ENCODE data around the gene RNF215. TPM values are rescaled to one million over a fixed set of nuclear protein-coding genes. Genes with fewer than 3 reads are reported as not detected.
A peak's percentile ranks its signal among the peaks of the same experiment; 100 is the strongest.

RNF215 gene
- total RNA-seq, result 6.5 TPM

DNA sequence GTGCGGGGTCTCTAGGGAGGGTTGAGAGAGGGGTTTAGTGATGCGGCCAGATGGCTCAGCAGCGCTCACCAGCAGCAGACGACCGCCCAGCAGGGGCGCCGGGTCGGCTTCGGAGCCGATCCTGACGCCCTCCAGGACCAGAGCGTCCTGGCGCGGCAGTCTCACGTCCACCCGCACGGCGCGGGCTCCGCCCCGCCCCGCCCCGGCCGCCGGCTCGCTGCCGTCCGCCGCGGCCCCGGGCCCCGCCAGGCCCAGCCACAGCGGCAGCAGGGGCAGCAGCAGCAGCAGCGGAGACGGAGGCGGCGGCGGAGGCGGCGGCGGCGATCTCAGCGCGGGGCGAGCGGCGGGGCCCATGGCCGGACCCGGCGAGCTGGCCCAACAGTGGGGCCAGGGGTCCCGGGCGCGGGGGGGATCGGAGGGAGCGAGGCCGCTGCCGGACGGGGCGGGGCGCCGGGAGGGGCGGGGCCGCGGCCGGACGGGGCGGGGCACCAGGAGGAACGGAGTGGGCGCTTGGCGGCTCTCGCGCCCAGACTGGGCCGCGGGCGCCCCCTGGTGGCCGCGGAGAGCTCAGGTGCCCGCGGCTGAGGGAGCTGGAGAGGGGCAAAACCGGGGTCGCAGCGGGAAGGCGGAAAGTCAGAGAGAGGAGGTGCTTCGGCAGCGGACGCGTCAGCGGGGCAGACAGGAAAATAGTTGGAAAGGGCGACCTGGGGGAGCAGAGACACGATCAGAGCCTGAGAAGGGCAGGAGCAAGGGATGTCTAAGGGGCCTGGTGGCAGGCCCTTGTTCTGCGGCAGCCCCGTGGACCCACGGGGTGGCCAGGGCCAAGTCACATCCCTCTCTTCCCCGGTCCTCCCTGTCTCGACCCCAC lies at the start of gene RNF215:
Gene RNF215, minus strand, starts transcription at position 452 of the 868 bp plus-strand sequence. Its CDS starts 98 bp downstream, at position 354.
- DNase-seq, result peak; percentile 42

DNA sequence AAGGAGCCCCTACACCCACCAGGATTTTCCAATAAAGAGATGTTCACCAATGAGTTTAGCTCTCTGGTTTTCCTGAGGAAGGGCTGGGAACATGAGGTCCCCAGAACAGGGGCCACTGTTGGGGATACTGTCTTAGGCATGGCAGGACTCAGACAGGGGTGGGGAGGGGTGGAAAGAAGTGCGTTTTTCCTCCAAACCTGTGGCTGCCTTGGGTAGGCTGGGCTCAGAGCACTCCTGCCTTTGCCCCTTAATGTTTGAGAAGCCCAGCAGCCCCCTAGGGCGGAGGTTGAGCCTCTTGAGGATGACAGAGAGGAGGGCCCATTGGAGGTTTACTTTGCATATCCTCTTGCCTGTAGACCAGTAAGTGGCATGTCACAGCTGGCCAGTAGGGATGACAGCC lies 49.0 kb upstream of the RNF215 start:
- no peak for DNase-seq

- no peak for DNase-seq
Observed at GRCh38 chr22:30435674-30436126, 48.5 kb upstream of the RNF215 start.

- no peak for DNase-seq
Observed at GRCh38 chr22:30434843-30435242, 47.6 kb upstream of the RNF215 start.

- no peak for DNase-seq
Observed at GRCh38 chr22:30433773-30434172, 46.6 kb upstream of the RNF215 start.

- DNase-seq, result no peak
Observed at GRCh38 chr22:30433227-30433626, 46.0 kb upstream of the RNF215 start.

GRCh38 chr22:30432520-30432919 lies 45.3 kb upstream of the RNF215 start:
- no peak for DNase-seq

GRCh38 chr22:30432096-30432495 lies 44.9 kb upstream of the RNF215 start:
- no peak for DNase-seq

- DNase-seq, result no peak
Observed at GRCh38 chr22:30430933-30431332, 43.7 kb upstream of the RNF215 start.

DNA sequence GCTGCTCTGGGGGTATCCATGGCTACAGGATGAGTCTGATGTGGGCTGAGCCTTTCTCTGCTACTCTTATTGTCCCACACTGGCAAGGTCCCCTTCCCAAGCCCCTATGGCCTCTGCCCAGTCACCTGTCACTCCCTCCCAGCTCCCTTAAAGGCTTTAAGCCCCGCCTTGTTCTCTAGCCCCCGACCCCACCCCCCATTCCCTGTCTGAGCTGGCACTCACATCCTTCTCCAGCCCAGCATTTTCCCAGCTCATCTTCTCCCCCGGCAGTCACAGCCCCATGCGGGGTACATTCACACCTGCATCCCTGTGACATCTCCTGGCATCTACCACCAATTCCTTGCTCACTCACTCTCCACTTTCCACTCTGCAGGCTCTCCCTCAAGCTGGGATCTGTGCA lies 42.7 kb upstream of the RNF215 start:
- no peak for DNase-seq

DNA sequence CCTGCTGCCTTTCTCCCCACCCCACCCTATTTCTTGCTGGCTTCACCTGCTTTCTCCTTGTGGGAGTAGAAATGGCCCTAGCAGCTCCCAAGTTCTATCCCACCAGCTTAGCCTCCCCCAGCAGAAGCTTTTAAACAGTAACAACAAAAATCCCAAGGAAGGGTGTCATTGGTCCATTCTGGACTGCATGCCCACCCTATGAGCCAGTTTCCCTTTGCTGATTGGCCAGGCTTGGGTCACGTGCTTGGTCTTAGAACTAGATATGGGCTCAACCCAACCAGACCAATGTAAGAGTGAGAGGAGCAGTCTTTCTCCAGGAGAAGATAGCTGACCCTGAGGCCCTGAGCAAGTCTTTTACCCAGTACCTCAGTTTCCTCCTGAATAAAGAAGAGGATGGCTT lies 40.7 kb upstream of the RNF215 start:
- DNase-seq, result no peak

GRCh38 chr22:30426388-30427353 lies 39.5 kb upstream of the RNF215 start:
- peak; percentile 47 for DNase-seq

- no peak for DNase-seq
Observed at GRCh38 chr22:30425616-30426387, 38.6 kb upstream of the RNF215 start, which contains the start of gene MTFP1. TSS of gene MTFP1 (plus strand) at chr22:30425768. CDS start at chr22:30425880, 112 bp downstream.

DNA sequence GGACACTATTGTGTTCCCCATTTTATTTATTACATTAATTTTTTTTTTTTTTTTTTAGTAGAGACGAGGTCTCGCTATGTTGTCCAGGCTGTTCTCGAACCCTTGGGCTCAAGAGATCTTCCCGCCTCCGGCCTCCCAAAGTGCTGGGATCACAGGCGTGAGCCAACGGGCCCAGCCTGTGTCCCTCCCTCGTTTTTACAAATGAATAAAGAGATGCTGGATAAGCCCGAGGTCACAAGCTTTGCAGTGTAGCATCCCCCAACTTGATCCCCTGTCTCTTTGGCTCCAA lies 38.1 kb upstream of the RNF215 start:
- DNase-seq, result no peak

GRCh38 chr22:30424534-30425326 lies 37.5 kb upstream of the RNF215 start:
- no peak for DNase-seq

GRCh38 chr22:30423959-30424533 lies 36.8 kb upstream of the RNF215 start:
- DNase-seq, result peak; percentile 100

GRCh38 chr22:30423301-30423958 lies 36.2 kb upstream of the RNF215 start:
- DNase-seq, result peak; percentile 53

GRCh38 chr22:30422481-30423300 lies 35.5 kb upstream of the RNF215 start:
- peak; percentile 33 for DNase-seq

DNA sequence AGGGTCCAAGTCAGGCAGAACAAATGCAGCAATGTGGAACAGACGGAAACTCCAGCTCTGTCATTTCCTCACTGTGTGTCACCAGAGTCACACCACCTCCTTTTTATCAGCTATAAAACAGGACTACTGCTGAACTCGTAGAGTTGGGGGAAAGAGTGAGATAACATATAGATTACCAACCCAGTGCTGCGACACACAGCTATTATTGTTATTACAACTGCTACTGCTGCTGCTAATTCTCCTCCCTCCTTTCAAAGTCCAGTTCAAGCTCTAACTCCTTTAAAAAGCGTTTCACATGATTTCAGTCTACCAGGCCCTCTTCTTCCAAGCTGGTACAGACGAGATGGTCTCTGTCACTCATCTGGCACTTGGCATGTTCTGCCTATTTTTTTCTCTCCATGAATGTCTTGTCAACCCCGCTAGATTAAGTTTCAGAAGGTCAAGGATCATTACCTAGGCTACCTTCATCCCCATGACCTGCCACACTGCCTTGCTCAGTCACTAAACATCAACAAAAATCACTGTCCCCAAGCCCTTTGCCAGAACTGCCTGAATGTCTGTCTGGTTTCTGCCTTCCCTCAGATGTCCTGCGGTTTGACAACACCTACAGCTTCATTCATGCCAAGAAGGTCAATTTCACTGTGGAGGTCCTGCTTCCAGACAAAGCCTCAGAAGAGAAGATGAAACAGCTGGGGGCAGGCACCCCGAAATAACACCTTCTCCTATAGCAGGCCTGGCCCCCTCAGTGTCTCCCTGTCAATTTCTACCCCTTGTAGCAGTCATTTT lies 34.7 kb upstream of the RNF215 start:
- DNase-seq, result no peak
